HCT116 (cell line): ENCODE results near the gene ANO9. TPM values are rescaled to one million over a fixed set of nuclear protein-coding genes. Genes with fewer than 3 reads are reported as not detected.

ENCODE experiments used
- ATAC-seq: fragments of 200-7000 bp; cut with Tn5 transposase; 2 replicates; pipeline ENCODE4 v1.9.1; 2020; ENCODE audit warnings: mild to moderate bottlenecking, moderate library complexity
- BruUV-seq: library from RNA; stranded (reverse); fragments of 400-500 nt; replicated peaks from 2 replicates; lab custom pipeline; 2021; lab: Mats Ljungman, UMichigan
- CTCF ChIA-PET: fragments of 300-600 bp; sonication (Branson Sonifier 250); formaldehyde crosslinking; loops from one replicate; lab custom pipeline; 2021; ENCODE audit warnings: antibody characterized with exemption; lab: Charles Lee
- POLR2A ChIA-PET: fragments of 300-600, 350-600 bp; sonication (Branson Sonifier 250); formaldehyde crosslinking; loops from one replicate; lab custom pipeline; 2021; ENCODE audit warnings: antibody characterized with exemption; lab: Charles Lee
- RAD21 ChIA-PET, 2 experiments: fragments of 300-600 bp; sonication (Branson Sonifier 250); formaldehyde crosslinking; loops; one replicate each; lab custom pipeline; 2023; ENCODE audit warnings: low total read pairs in 2 of 2; ENCODE audit not compliant: uncharacterized antibody in 2 of 2, unreplicated experiment in 2 of 2, low non-redundant PET in 1 of 2; lab: Charles Lee
- DNase-seq: peaks from one replicate; pipeline ENCODE4 v3.0.0-alpha.2; 2010; ENCODE audit warnings: low read depth, low spot score
- H2AFZ ChIP-seq: fragments of 200-600 bp; shearing (Covaris generic), sonication (generic); 2 replicates; pipeline ENCODE4 v1.6.1; 2017; ENCODE audit warnings: low read depth, mixed run types, mixed read lengths, antibody characterized with exemption, low read length; ENCODE audit not compliant: poor library complexity, severe bottlenecking
- H3K27ac ChIP-seq: 2 replicates; pipeline ENCODE4 v1.5.1; 2012; ENCODE audit warnings: low read depth, low read length
- H3K27me3 ChIP-seq: fragments of 200-600 bp; sonication (generic); 2 replicates; pipeline ENCODE4 v1.6.1; 2016; ENCODE audit warnings: mixed run types, low read length, mixed read lengths; ENCODE audit not compliant: insufficient read depth
- H3K36me3 ChIP-seq, 2 experiments: fragments of 200-500 bp in 1 of 2; fragments of 200-600 bp in 1 of 2; sonication (Bioruptor generic) in 1 of 2; sonication (generic) in 1 of 2; 2 replicates each; pipeline versions ENCODE4 v1.5.1 to v1.6.1; 2014 to 2016; ENCODE audit warnings: low read length in 2 of 2, inconsistent platforms in 1 of 2, mixed read lengths in 1 of 2, mixed run types in 1 of 2; ENCODE audit not compliant: insufficient read depth in 2 of 2, control insufficient read depth in 1 of 2
- H3K4me1 ChIP-seq, 2 experiments: fragments of 200-600 bp in 1 of 2; sonication (generic) in 1 of 2; 2 replicates each; pipeline versions ENCODE4 v1.5.1 to v1.6.1; 2012 to 2017; ENCODE audit warnings: low read length in 2 of 2, inconsistent platforms in 1 of 2, mild to moderate bottlenecking in 1 of 2, mixed read lengths in 1 of 2, mixed run types in 1 of 2, moderate library complexity in 1 of 2; ENCODE audit not compliant: insufficient read depth in 2 of 2, control insufficient read depth in 1 of 2
- H3K4me2 ChIP-seq: fragments of 200-600 bp; sonication (generic); 2 replicates; pipeline ENCODE4 v1.6.1; 2017; ENCODE audit warnings: mixed run types, low read length, mixed read lengths
- H3K4me3 ChIP-seq, 2 experiments: fragments of 200-600 bp in 1 of 2; sonication (generic) in 1 of 2; replicated peaks in 1 of 2; 2 replicates each; pipeline ENCODE4 v1.5.1; 2011 to 2016; ENCODE audit warnings: low read length in 2 of 2, control low read depth in 1 of 2, low read depth in 1 of 2, mild to moderate bottlenecking in 1 of 2, mixed read lengths in 1 of 2, mixed run types in 1 of 2
- H3K79me2 ChIP-seq: fragments of 200-600 bp; sonication (generic); 2 replicates; pipeline ENCODE4 v1.6.1; 2017; ENCODE audit warnings: mild to moderate bottlenecking, mixed run types, low read length, moderate library complexity, mixed read lengths; ENCODE audit not compliant: insufficient read depth
- H3K9ac ChIP-seq: fragments of 200-600 bp; sonication (generic); 2 replicates; pipeline ENCODE4 v1.6.1; 2016; ENCODE audit warnings: low read length, mixed read lengths
- H3K9me2 ChIP-seq: fragments of 200-600 bp; sonication (generic), shearing (Covaris generic); 2 replicates; pipeline ENCODE4 v1.6.1; 2017; ENCODE audit warnings: mixed run types, mild to moderate bottlenecking, moderate library complexity; ENCODE audit not compliant: insufficient read depth
- H3K9me3 ChIP-seq, 2 experiments: fragments of 200-500 bp in 1 of 2; fragments of 200-600 bp in 1 of 2; sonication (Bioruptor generic) in 1 of 2; sonication (generic) in 1 of 2; 2 replicates each; pipeline ENCODE4 v1.6.1; 2014 to 2017; ENCODE audit warnings: low read length in 2 of 2, mixed read lengths in 2 of 2, inconsistent platforms in 1 of 2, low read depth in 1 of 2, mild to moderate bottlenecking in 1 of 2, mixed run types in 1 of 2, moderate library complexity in 1 of 2; ENCODE audit not compliant: control insufficient read depth in 1 of 2, insufficient read depth in 1 of 2
- H4K20me1 ChIP-seq: fragments of 200-600 bp; sonication (generic), shearing (Covaris generic); 2 replicates; pipeline ENCODE4 v1.6.1; 2017; ENCODE audit warnings: mixed run types, mild to moderate bottlenecking, moderate library complexity; ENCODE audit not compliant: insufficient read depth
- ATF3 ChIP-seq: IDR thresholded peaks from 2 replicates; pipeline ENCODE4 v1.6.1; 2012
- CEBPB ChIP-seq: IDR thresholded peaks from 2 replicates; pipeline ENCODE4 v1.6.1; 2012; ENCODE audit warnings: low read depth
- CTCF ChIP-seq, 3 experiments: fragments of 200-600 bp in 1 of 3; sonication (generic) in 1 of 3; IDR thresholded peaks in 2 of 3; conservative IDR thresholded peaks in 1 of 3; 2 replicates each; pipeline ENCODE4 v1.5.1; 2012 to 2017; ENCODE audit warnings: low read depth in 2 of 3, low read length in 2 of 3, antibody characterized with exemption in 1 of 3, borderline replicate concordance in 1 of 3, control low read depth in 1 of 3, mild to moderate bottlenecking in 1 of 3, mixed read lengths in 1 of 3, mixed run types in 1 of 3, moderate library complexity in 1 of 3; ENCODE audit not compliant: insufficient read depth in 1 of 3
- ELF1 ChIP-seq: IDR thresholded peaks from 2 replicates; pipeline ENCODE4 v1.6.1; 2012; ENCODE audit warnings: low read depth, borderline replicate concordance
- EZH2 ChIP-seq: fragments of 200-600 bp; sonication (generic); IDR thresholded peaks from 2 replicates; pipeline ENCODE4 v1.6.1; 2017; ENCODE audit warnings: antibody characterized with exemption, mixed run types
- FOSL1 ChIP-seq: IDR thresholded peaks from 2 replicates; pipeline ENCODE4 v1.6.1; 2012; ENCODE audit warnings: low read depth
- REST ChIP-seq: IDR thresholded peaks from 2 replicates; pipeline ENCODE4 v1.6.1; 2012; ENCODE audit warnings: low read depth
- SRF ChIP-seq: IDR thresholded peaks from 2 replicates; pipeline ENCODE4 v1.6.1; 2012; ENCODE audit warnings: low read depth
- TCF7L2 ChIP-seq: IDR thresholded peaks from 2 replicates; pipeline ENCODE4 v1.7.0; 2011; ENCODE audit warnings: borderline replicate concordance, inconsistent platforms; ENCODE audit not compliant: insufficient read depth, insufficient read length; ENCODE audit errors: extremely low read depth
- intact Hi-C: fragments of 100-400 bp; cut with micrococcal nuclease; formaldehyde crosslinking; loops from 2 replicates; pipeline ENCODE4 v1.10.0; 2022
- total RNA-seq: library from RNA; stranded (reverse); gene quantifications from one replicate; pipeline ENCODE4 v1.2.1, GENCODE V29; 2021; ENCODE audit not compliant: unreplicated experiment
- TF ChIP-seq, protein P1 (sequence below): IDR thresholded peaks from 2 replicates; pipeline ENCODE4 v1.6.1; 2012

The ANO9 gene
- total RNA-seq, 1 experiment from 2014 or later, result 70.3 TPM

- POLR2A ChIA-PET, result no interaction called here
- H4K20me1 ChIP-seq, result no peaks in the 10 kb centered on the region
- intact Hi-C loops, result no loop called here
- no peaks in the 10 kb centered on the region for H3K27me3 ChIP-seq
- H3K27ac ChIP-seq, result no peak overlapping the region
- H3K9me3 ChIP-seq, result no peaks in the 10 kb centered on the region
- H3K9me2 ChIP-seq, result no peaks in the 10 kb centered on the region
- no peaks in the 10 kb centered on the region for H3K4me1 ChIP-seq
- peaks cover 3% of the 10 kb centered on the region in 2 experiments; a peak in 2 of 4 replicates for H3K36me3 ChIP-seq
- TF ChIP-seq SRF, result no peak
- no peak for TF ChIP-seq TCF7L2
- no peak for TF ChIP-seq ELF1
- TF ChIP-seq CEBPB, result no peak
- TF ChIP-seq EZH2, result no peak
- TF ChIP-seq, all 23 proteins: peak for 0
- no peak overlapping the region for H3K9ac ChIP-seq
- ChIA-PET RAD21 (no interaction called here), CTCF (no interaction called here)
- H3K79me2 ChIP-seq, result peaks cover 33% of the 10 kb centered on the region
- DNase-seq (no peak), ATAC-seq (no peak)
- H3K4me2 ChIP-seq, result no peak overlapping the region
- no peak overlapping the region for H2AFZ ChIP-seq
- H3K4me3 ChIP-seq, result no peak overlapping the region
- BruUV-seq, result no TSS peak
These were observed 20.5 kb upstream of the ANO9 start for GRCh38 chr11:462107-462890.

DNA sequence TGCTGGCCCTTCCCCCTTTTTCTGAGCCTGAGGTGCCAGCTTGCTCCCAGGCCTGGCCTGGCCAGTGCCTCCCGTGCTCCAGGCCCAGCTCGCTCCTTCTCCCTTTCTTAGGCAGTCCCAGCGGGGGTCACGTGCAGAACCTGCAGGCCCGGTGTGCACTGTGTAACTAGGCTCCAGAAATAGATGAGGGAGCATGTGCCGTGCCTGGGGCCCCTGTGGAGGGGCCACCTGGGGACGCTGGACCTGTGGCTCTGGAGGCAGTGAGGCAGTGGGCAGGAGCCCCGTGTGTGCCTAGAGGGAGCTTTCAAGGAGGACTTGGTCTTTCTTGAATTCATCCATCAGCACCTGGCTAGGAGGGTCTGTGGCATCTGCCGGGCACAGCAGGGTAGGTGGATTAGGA lies 19.8 kb upstream of the ANO9 start:
- RAD21 ChIA-PET, result no interaction called here

More for the DNA sequence above, 19.8 kb upstream of the ANO9 start:
- intact Hi-C loops, result no loop called here
- Histone ChIP-seq H3K9me2 (no peaks in the 10 kb centered on the region), H3K9ac (no peak overlapping the region), H3K9me3 (no peaks in the 10 kb centered on the region), H3K27ac (no peak overlapping the region), H3K27me3 (no peaks in the 10 kb centered on the region), H3K79me2 (peaks cover 40% of the 10 kb centered on the region), H3K4me2 (no peak overlapping the region), H3K36me3 (peaks cover 3% of the 10 kb centered on the region in 2 experiments; a peak in 2 of 4 replicates), H2AFZ (no peak overlapping the region), H3K4me1 (no peaks in the 10 kb centered on the region), H4K20me1 (no peaks in the 10 kb centered on the region), H3K4me3 (no peak overlapping the region)
- TF ChIP-seq CTCF (IDR thresholded peaks at IDR 0.05 in 2 of 3, conservative IDR thresholded peaks at IDR 0.05 in 1 of 3; ENCODE audit: borderline replicate concordance in 1 of 3, insufficient read depth in 1 of 3, low read depth in 2 of 3, low read length in 2 of 3) (no peak), EZH2 (no peak), REST (no peak), FOSL1 (no peak), ATF3 (no peak)
- TF ChIP-seq, protein P1, sequence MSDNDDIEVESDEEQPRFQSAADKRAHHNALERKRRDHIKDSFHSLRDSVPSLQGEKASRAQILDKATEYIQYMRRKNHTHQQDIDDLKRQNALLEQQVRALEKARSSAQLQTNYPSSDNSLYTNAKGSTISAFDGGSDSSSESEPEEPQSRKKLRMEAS, result no peak
- DNase-seq (no peak), ATAC-seq (no peak)
- ChIA-PET POLR2A (no interaction called here), CTCF (no interaction called here)
- BruUV-seq, result no TSS peak
